OCI-LY7 (cell line): ENCODE measurements around the gene CYTH3. TPM values are rescaled to one million over a fixed set of nuclear protein-coding genes. Genes with fewer than 3 reads are reported as not detected.
A peak's percentile ranks its signal among the peaks of the same experiment; 100 is the strongest.
"Not testable (repeated sequence)": the region's sequence is repeated elsewhere in the genome, so short reads cannot be mapped to it uniquely, and the experiment has no call there.

Source experiments
- BruUV-seq: library from RNA; stranded (reverse); fragments of 400-500 nt; replicated peaks from 2 replicates; lab custom pipeline; 2021; lab: Mats Ljungman, UMichigan
- CTCF ChIA-PET: fragments of 300-600 bp; sonication (Branson Sonifier 250); formaldehyde crosslinking; loops from one replicate; lab custom pipeline; 2022; ENCODE audit warnings: antibody characterized with exemption; ENCODE audit not compliant: unreplicated experiment; lab: Charles Lee
- POLR2A ChIA-PET: fragments of 300-600 bp; sonication (Branson Sonifier 250); formaldehyde crosslinking; loops from one replicate; lab custom pipeline; 2022; ENCODE audit warnings: antibody characterized with exemption; lab: Charles Lee
- DNase-seq: peaks from one replicate; pipeline ENCODE4 v3.0.0-alpha.2; 2015; ENCODE audit warnings: low spot score
- H2AFZ ChIP-seq: fragments of 200-600 bp; sonication (generic), shearing (Covaris generic); 2 replicates; pipeline ENCODE4 v1.6.1; 2014; ENCODE audit warnings: mild to moderate bottlenecking, antibody characterized with exemption, low read length, moderate library complexity
- H3K27ac ChIP-seq: fragments of 200-600 bp; sonication (generic); 2 replicates; pipeline ENCODE4 v1.5.1; 2014; ENCODE audit warnings: mixed run types, low read depth, mild to moderate bottlenecking, moderate library complexity, low read length, inconsistent platforms; ENCODE audit not compliant: poor library complexity, severe bottlenecking
- H3K36me3 ChIP-seq: fragments of 200-600 bp; sonication (generic); 2 replicates; pipeline ENCODE4 v1.6.1; 2014; ENCODE audit warnings: mild to moderate bottlenecking, antibody characterized with exemption, low read length, moderate library complexity, mixed read lengths; ENCODE audit not compliant: insufficient read depth
- H3K4me1 ChIP-seq: fragments of 200-600 bp; sonication (generic); 2 replicates; pipeline ENCODE4 v1.5.1; 2014; ENCODE audit warnings: mild to moderate bottlenecking, low read length; ENCODE audit not compliant: insufficient read depth, poor library complexity, severe bottlenecking
- H3K4me2 ChIP-seq: fragments of 200-600 bp; sonication (generic); 2 replicates; pipeline ENCODE4 v1.6.1; 2014; ENCODE audit warnings: mild to moderate bottlenecking, low read length
- H3K4me3 ChIP-seq: fragments of 200-600 bp; sonication (generic); 2 replicates; pipeline ENCODE4 v1.5.1; 2014; ENCODE audit warnings: mild to moderate bottlenecking, low read depth, low read length; ENCODE audit not compliant: poor library complexity, severe bottlenecking
- H3K79me2 ChIP-seq: fragments of 200-600 bp; sonication (generic); 2 replicates; pipeline ENCODE4 v1.6.1; 2016; ENCODE audit warnings: low read depth, mild to moderate bottlenecking, low read length, moderate library complexity, mixed read lengths; ENCODE audit not compliant: insufficient read depth
- H3K9me2 ChIP-seq: fragments of 200-600 bp; sonication (generic); 2 replicates; pipeline ENCODE4 v1.6.1; 2016; ENCODE audit warnings: mild to moderate bottlenecking, low read length, mixed read lengths; ENCODE audit not compliant: insufficient read depth
- H3K9me3 ChIP-seq: fragments of 200-600 bp; sonication (generic); 2 replicates; pipeline ENCODE4 v1.6.1; 2014; ENCODE audit warnings: mild to moderate bottlenecking, mixed run types, low read length, mixed read lengths
- H4K20me1 ChIP-seq: fragments of 200-600 bp; sonication (generic); 2 replicates; pipeline ENCODE4 v1.6.1; 2014; ENCODE audit warnings: mild to moderate bottlenecking, antibody characterized with exemption, low read length, moderate library complexity, mixed read lengths; ENCODE audit not compliant: insufficient read depth
- CTCF ChIP-seq: fragments of 200-600 bp; sonication (generic); conservative IDR thresholded peaks from 2 replicates; pipeline ENCODE4 v1.5.1; 2014; ENCODE audit warnings: mild to moderate bottlenecking, antibody characterized with exemption, low read length, moderate library complexity, mixed read lengths
- EZH2phosphoT487 ChIP-seq: fragments of 200-600 bp; sonication (generic); IDR thresholded peaks from 2 replicates; pipeline ENCODE4 v1.6.1; 2018; ENCODE audit warnings: low read depth, borderline replicate concordance, mild to moderate bottlenecking, mixed run types, antibody characterized with exemption, low read length, moderate library complexity, mixed read lengths
- intact Hi-C: fragments of 100-400 bp; cut with micrococcal nuclease; formaldehyde crosslinking; loops from one replicate; pipeline ENCODE4 v1.10.0; 2022; ENCODE audit not compliant: unreplicated experiment
- total RNA-seq, 2 experiments: library from RNA; depleted of rRNA in 1 of 2; stranded (reverse); fragments of >200 nt in 1 of 2; shearing (Covaris generic) in 1 of 2; gene quantifications; 2 replicates each; pipeline ENCODE4 v1.2.3, GENCODE V29; 2014 to 2022

CYTH3 gene
- total RNA-seq, 2 experiments from 2014 or later = 3.7 to 4.7 TPM

- intact Hi-C loops = no loop called here
- H3K4me2 ChIP-seq = no peak overlapping the region
- TF ChIP-seq EZH2phosphoT487 = no peak
- TF ChIP-seq CTCF = no peak
- no peaks in the 10 kb centered on the region for H3K79me2 ChIP-seq
- no peaks in the 10 kb centered on the region for H4K20me1 ChIP-seq
- H3K4me3 ChIP-seq = no peak overlapping the region
- CTCF ChIA-PET = no interaction called here
- H3K36me3 ChIP-seq = no peaks in the 10 kb centered on the region
- POLR2A ChIA-PET = no interaction called here
- H3K4me1 ChIP-seq = peaks cover 28% of the 10 kb centered on the region
- no peak for DNase-seq
- no peaks in the 10 kb centered on the region for H3K9me3 ChIP-seq
- no peaks in the 10 kb centered on the region for H3K9me2 ChIP-seq
- H3K27ac ChIP-seq = no peak overlapping the region
- H2AFZ ChIP-seq = no peak overlapping the region
- BruUV-seq = no TSS peak
Measured at GRCh38 chr7:6231184-6231583, 41.2 kb downstream of the CYTH3 start.

GRCh38 chr7:6229284-6229683 lies 43.1 kb downstream of the CYTH3 start:
- H3K79me2 ChIP-seq, H3K36me3 ChIP-seq, H4K20me1 ChIP-seq, intact Hi-C loops, H3K4me2 ChIP-seq, H2AFZ ChIP-seq, DNase-seq, H3K27ac ChIP-seq, H3K4me3 ChIP-seq, H3K9me3 ChIP-seq, H3K9me2 ChIP-seq, BruUV-seq: not testable (repeated sequence)
- ChIA-PET CTCF (interaction anchor here (0.6 kb wide), 1 partner anchor 62 kb away, joined by 3 read pairs; no protein-coding TSS in a partner anchor), POLR2A (interaction anchor here (0.6 kb wide), 1 partner anchor 25 kb away, joined by 3 read pairs; no protein-coding TSS in a partner anchor)
- H3K4me1 ChIP-seq = peaks cover 23% of the 10 kb centered on the region

GRCh38 chr7:6228361-6229229 lies 43.8 kb downstream of the CYTH3 start:
- Histone ChIP-seq H3K4me1 (peaks cover 16% of the 10 kb centered on the region), H3K79me2 (no peaks in the 10 kb centered on the region), H3K36me3 (no peaks in the 10 kb centered on the region), H3K4me2 (peak overlapping the region; percentile 4; the same call in 1 of the 2 replicates), H3K4me3 (no peak overlapping the region), H2AFZ (no peak overlapping the region), H4K20me1 (no peaks in the 10 kb centered on the region), H3K9me3 (no peaks in the 10 kb centered on the region), H3K27ac (no peak overlapping the region), H3K9me2 (no peaks in the 10 kb centered on the region)
- intact Hi-C loops = no loop called here
- TF ChIP-seq EZH2phosphoT487 (no peak), CTCF (no peak)
- BruUV-seq = no TSS peak
- ChIA-PET POLR2A (interaction anchor here (0.6 kb wide), 2 partner anchors 25 to 72 kb away, joined by 3 read pairs; no protein-coding TSS in a partner anchor), CTCF (no interaction called here)
- peak; percentile 67 for DNase-seq
